CD4-positive, alpha-beta T cell treated with Interleukin-15 for 1 hour (primary cell): Measurements from ENCODE around the gene CPLANE1.
"Not testable (repeated sequence)": the region's sequence is repeated elsewhere in the genome, so short reads cannot be mapped to it uniquely, and the experiment has no call there.

Source experiments
- DNase-seq: peaks from one replicate; pipeline ENCODE4 v3.0.0-alpha.2; 2020

Gene CPLANE1

DNA sequence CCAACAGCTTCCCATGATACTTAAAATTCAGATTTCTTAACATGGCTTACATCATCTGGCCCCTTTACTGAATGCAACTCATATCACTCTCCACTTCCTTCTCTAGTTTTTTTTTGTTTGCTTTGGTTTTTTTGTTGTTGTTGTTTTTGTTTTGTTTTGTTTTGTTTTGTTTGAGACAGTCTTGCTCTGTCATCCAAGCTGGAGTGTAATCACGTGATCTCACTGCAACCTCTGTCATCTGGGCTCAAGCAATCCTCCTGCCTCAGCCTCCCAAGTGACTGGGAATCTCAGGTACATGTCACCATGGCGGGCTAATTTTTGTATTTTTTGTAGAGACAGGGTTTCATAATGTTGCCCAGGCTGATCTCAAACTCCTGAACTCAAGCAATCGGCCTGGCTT, 41.4 kb downstream of the CPLANE1 start:
- no peak for DNase-seq

DNA sequence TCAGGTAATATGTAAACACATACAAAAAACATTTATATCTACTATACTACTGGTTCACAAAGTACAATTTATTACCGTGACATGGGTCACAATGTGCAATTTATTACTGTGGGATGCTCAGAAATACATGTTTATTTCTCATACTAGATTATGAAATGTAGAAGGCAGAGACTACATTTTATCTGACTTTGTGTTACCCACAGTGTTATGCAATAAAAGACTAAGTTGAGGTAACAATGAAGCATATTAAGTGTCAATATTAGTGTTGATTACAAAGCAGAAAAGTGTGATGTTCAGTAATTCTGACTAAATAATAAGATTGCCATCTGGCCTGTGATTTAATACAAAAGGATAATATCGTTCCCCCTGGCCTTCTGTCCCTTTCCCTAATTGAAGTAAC, 42.4 kb downstream of the CPLANE1 start:
- no peak for DNase-seq

DNA sequence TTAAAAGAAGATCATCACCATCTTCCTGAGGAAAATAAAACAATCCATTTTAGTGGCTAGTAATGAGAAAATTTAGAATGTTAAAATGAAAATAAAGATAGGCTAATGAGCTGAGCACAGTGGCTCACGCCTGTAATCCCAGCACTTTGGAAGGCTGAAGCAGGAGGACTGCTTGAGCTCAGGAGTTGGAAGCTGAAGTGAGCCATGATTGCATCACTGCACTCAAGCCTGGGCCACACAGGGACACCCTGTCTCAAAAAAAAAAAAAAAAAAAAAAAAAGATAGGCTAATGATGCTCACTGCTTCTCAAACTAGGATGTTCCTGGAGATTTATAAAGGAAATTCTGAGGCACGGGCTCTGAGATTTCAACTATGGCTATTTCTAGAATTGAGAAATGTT, 50.3 kb downstream of the CPLANE1 start:
- no peak for DNase-seq

DNA sequence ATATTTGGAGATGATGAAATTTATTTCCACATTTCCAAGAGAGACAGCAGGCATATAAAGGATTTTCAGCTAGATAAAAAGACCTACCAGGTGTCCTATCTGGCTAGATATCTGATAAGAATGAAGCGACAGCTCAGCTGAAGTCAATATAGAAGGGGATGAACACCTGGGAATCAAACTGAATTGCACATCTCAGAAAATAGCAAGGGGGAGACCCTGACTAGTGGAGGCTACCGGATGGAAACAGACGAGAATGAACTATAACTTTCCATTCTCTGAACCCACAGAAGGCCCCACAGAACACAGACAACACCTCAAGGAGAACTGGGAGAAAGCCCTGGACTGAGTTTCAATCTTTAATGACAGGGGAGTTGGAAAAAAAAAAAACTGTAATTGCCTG, 51.1 kb downstream of the CPLANE1 start:
- DNase-seq: no peak

DNA sequence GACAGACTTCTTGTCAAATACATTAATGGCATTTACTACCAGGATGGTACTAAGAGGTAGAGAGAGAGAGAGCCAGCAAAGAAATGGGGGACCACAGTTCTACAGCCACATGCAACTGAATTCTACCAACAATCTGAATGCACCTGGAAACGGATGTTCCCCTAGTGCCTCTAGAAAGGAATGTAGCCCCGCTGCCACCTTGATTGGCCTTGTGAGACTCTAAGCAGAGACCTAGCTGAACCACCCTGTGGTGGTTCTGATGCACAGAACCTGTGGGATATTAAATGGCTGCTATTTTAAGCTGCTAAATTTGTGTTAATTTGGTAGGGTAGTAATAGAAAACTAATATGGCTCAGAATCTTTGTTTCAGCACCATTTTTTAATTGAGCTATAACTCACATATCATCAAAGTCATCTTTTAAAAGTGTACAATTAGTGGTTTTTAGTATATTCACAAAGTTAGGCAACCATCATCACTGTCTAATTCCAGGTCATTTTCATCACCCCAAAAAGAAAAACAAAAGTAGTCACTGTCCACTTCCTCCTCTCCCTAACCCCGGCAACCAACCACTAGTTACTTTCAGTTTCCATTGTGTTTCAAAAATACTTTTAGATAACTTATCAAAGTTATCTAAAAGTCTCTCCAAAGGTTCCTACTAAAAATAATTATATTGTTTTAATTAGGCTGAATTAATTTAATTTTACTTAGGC, 51.7 kb downstream of the CPLANE1 start:
- no peak for DNase-seq

DNA sequence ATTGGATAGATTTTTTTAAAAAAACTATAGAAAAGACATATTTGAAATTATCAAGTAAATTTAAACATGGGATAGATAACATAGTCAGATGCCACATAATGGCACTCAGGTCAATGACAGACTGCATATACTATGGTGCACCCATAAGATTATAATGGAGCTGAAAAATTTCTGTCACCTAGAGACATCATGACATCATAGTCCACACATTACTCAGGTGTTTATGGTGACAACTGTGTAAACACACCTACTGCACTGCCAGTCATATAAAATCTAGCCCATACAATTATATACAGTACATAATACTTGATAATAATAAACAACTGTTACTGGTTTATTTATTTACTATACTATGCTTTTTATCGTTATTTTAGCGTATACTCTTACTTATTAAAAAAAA, 58.6 kb downstream of the CPLANE1 start:
- DNase-seq: no peak

DNA sequence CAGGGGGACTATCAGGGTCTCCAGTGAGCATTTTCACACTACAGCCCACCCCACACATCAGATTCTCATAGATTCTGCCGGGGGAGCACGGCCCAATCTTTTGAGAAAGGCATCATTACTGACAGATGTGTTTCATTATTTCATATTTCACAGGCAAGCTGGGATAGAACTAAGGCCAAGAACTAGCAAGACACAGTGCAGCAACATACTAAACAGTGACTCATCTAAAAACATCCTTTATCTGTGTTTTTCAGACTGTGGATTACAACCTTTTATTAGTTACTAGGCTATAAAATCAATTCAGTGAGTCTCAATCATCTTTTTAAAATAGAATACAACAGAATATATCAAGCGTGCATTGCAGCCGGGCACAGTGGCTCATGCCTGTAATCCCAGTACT, 59.8 kb downstream of the CPLANE1 start:
- DNase-seq: no peak

DNA sequence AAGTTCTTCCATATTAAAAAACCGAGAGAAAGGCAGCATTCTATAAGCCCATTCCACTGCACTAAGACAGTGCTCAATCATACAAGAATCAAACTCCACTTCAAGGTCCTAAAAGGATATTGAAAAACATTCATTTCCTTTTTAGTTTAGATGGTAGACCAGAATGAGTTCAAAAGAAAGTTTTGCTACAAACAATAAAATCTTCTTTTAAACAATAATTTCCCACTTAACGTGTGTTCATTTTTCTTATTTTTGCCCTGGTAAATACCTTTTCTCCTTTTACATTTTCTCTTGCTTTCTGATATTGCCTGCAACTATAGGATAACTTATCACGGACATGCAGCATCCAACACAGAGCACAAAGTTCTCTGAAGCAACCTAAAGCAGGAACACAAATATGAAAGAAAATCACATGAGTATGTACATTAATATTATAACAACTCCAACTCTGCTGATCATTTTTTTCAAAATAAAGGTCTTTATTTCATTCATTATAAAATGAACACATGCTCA, 61.7 kb downstream of the CPLANE1 start:
- DNase-seq: no peak

DNA sequence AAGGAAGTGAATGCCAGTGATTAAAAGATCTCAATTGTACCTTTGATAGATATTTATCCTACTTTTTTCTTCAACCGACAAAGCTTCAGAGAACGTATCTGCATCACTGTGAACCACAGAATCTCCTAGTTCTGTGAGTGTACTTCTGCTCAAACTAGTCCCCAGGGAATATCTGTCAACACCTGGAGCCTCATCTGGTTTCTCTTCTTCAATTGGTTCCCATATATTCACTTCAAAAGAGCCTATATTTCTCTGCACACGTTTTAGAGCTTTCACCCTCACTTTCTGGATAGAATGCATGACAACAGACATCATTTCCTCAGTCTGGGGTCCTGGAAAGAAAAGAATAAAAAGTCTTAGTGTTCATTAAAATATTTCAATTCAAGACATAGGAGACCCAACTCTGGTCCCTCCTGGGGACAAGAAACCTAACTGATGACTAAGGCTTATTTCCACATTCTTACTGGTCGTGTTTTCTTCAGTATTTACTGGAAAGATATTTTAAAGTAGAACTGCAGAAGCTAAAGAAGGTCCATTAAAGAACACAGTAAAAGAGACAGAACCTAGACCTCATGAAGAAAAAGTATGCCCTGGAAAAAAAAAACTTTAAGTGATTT, 64.3 kb downstream of the CPLANE1 start:
- no peak for DNase-seq

DNA sequence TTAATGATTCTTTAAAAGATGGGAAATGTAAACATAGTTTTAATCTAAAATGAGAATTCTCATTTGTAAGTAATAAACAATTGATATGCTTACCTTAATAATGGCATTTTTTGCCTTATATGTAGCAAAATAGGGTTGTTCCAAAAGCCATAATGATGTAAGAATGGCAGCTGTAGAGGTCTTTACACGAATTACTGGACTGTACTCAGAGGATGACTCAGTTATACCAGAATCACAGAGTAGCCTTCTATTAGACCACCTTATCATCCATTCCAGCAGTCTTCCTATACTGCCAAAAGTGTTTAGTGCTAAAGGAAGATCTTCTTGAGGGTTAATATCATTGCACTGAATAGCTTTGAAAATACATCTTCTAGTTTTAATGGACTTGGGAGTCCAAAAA, 66.5 kb downstream of the CPLANE1 start:
- no peak for DNase-seq

DNA sequence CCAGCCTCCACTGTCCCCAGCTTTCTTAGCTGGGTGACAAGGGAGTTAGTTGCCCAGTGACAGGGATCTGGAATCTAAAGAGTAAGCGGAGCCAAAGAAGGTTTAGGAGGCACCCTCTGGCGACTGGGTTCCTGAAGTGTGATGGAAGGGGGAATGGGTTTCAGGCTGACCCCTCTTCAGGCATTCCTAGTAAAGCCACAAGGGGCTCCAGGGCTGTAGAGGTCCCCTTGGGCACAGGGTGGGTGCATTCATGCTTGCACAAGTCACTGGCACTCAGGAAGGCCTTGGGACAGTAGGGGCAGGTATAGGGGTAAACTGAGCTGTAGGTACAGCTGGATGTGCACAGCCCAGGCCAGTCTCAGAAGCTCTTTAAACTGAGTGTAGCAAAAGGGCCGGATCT, 74.2 kb downstream of the CPLANE1 start:
- no peak for DNase-seq

DNA sequence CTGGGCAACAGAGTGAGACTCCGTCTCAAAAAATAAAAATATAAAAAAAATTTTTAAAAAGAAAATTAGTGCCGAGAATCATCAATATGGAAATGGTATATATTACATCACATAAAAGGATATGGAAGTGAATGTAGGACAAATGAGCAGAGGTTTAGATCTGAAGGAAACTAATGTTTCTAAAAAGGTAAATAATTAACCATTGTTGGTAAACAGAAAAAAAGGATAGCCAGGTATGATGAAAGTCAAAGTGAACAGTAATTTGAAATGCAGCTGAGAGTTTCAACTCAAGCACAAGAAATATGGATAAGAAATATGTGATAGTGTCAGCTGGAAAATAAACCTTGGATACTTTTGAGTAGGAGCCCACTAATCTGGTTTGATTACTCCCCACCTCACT, 76.2 kb downstream of the CPLANE1 start:
- DNase-seq: no peak

DNA sequence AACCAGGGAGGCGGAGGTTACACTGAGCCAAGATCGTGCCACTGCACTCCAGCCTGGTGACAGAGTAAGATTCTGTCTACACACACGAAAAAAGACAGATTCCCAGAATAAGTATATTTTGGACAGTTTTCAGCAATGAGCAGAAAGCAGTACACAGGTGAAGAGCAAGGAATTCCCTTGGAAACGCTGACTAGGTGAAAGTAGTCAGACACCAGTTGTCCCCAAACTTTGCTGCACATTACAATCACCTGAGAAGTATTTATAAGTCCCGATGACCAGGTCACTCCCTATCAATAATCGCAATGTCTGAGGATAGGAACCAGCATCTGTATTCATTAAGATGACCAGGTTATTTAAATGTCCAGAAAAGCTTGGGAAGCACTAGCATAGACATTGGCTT, 78.3 kb downstream of the CPLANE1 start:
- no peak for DNase-seq

DNA sequence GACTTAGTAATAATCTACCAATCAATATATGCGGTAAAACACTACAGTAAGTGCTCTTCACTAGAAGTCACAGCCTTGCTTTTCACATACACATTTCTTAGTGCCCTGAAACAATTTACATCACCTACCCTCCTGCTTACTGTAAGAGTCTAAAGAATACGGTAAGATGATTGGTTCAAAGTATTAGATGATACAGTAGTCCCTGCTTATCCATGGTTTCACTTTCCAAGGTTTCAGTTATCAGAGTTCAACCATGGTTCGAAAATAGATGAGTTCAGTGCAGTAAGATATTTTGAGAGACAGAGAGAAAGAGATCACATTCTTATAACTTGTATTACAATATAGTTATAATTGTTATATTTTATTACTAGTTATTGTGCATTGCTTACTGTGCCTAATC, 83.0 kb downstream of the CPLANE1 start:
- no peak for DNase-seq

DNA sequence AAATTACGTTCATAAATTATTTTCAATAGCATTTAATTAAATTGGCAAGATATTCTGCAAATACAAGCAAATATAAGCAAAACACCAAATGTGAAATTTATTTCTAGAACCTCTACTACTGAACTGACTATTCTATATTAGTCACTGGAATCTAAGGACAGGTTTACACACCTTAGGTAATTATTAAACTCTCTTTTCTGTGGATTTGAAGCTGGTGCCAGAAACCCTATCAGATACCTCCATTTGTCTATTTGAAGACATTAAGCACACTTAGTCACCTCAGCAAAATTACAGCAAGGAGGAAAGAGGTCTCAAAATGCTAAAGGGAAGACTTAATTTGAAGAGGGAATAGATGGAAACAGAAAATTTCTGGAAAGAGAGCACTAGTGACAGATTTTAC, 83.4 kb downstream of the CPLANE1 start:
- no peak for DNase-seq

DNA sequence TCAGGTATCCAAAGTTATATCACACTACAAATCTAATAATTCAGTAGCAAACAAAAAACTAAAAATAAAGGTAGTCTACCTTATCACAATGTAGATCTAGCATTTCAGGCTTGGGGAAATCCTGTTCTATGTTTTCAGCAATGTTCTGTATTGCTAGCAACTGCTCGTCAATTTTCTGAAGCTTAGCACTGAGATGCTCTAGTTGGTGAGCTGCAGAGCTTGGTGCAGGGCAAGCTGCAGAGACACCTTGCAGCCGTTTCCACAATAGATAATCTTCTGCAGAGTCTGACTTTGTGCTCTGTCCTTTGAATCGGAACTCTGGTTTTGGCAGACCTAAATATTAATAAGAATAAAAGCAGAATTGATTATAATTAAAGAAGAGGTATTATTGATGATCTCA, 95.5 kb downstream of the CPLANE1 start:
- DNase-seq: no peak

DNA sequence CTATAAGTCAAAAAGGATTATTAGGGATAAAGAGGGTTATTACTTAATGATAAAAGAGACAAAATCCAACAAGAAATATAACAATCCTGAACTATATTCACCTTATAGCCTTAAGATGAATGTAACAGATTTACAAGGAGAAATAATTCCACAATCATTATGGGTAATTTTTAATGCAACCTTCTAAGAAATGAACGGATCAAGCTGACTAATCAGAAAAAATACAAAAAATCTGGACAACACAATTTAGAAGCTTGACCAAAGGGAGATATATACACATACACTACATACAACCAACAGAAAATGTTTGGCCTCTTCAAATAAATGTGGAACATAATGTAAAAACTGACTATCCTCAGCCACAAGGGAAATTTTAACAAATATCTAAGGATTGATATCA, 102.3 kb downstream of the CPLANE1 start:
- DNase-seq: no peak

DNA sequence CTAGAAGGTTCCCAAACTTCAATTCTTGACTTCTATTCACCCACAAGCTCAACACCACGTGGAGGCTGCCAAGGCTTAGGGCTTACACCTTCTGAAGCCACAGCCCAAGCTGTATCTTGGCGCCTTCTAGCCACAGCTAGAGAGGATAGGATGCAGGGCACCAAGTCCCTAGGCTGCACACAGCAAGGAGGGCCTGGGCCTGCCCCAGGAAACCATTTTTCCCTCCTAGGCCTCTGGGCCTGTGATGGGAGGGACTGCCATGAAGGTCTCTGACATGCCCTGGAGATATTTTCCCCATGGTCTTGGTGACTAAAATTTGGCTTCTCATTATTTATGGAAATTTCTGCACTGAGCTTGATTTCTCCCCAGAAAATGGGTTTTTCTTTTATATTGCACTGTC, 112.5 kb downstream of the CPLANE1 start:
- no peak for DNase-seq

DNA sequence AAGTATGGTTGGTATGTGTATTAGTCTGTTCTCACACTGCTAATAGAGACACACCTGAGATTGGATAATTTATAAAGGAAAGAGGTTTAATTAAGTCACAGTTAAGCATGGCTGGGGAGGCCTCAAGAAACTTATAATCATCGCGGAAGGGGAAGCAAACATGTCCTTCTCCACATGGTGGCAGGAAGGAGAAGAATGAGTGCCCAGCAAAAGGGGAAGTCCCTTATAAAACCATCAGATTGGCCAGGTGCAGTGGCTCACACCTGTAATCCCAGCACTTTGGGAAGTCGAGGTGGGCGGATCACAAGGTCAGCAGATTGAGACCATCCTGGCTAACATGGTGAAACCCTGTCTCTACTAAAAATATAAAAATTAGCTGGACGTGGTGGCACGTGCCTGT, 113.9 kb downstream of the CPLANE1 start:
- DNase-seq: not testable (repeated sequence)

DNA sequence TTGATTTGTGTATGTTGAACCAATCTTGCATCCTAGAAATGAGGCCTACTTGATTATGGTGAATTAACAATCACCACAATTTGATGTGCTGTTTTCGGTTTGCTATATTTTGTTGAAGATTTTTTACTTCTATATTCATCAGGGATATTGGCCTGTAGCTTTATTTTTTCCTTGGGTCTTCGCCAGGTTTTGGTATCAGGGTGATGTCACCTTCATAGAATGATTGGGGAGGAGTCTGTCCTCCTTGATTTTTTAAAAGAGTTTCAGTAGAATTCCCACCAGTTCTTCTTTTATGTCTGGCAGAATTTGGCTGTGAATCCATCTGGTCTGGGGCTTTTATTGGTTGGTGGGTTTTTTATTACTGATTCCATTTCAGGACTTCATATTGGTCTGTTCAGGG, 115.2 kb downstream of the CPLANE1 start:
- DNase-seq: no peak

DNA sequence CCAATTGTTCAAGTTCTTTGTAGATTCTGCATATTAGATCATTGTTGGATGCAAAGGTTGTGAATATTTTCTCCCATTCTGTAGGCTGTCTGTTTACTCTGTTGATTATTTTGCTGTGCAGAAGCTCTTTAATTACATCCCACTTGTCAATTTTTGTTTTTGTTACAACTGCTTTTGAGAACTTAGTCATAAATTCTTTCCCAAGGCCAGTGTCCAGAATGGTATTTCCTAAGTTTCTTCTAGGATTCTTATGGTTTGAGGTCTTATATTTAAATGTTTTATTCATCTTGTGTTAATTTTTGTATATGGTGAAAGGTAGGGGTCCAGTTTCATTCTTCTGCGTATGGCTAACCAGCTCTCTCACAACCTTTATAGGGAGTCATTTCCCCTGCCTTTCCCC, 116.5 kb downstream of the CPLANE1 start:
- no peak for DNase-seq

DNA sequence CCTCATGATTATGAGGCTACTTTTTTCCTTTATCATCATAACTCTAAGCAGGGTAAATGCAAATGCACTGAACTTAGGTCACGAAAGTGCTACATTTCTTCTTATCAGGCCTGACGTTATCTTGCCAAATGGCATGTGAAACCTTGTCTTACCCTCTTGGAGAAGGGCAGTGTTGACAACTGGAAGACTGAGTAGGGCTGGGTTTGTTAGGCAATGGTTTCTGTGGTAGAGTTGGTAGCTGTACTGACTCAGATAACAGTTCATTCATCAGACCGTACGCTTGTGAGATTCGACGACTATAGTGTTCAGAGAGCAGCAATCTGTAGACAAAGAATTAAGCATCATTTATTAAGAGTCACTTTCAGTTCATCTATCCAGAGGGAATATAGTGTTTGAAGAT, 127.7 kb downstream of the CPLANE1 start:
- no peak for DNase-seq

DNA sequence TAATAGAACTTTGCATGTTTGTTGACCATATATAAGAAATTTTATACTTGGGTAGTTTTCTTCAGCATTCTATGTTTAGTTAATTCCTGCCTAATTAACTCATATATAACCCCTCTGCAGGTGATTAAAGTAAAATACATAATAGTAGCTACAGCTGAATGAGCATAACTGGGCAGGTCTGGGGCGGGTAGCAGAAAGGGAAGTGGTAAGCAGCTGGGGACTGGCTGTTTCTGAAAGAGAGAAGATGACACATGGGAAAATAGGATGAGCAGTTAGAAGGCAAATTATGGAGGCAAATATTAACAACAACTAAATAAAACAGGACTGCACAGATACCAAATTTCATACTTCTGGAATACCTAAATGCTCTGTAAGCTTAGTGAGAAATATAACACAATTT, 128.1 kb downstream of the CPLANE1 start:
- no peak for DNase-seq

DNA sequence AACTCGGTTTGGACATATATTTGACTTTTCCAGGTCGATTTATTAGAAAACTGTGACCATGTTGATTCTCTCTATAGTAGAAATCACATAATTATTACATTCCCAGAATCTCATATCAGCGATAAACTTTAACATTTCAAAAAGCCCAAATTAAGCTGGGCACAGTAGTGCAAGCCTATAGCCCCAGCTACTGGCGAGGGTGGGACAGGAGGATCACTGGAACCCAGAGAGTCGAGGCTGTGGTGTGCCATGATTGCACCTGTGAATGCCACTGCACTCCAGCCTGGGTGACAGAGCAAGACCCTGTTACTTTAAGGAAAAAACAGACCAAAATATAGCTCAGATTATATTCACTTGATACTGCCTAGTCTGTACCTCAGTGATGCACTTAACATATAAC, 128.9 kb downstream of the CPLANE1 start:
- DNase-seq: no peak

DNA sequence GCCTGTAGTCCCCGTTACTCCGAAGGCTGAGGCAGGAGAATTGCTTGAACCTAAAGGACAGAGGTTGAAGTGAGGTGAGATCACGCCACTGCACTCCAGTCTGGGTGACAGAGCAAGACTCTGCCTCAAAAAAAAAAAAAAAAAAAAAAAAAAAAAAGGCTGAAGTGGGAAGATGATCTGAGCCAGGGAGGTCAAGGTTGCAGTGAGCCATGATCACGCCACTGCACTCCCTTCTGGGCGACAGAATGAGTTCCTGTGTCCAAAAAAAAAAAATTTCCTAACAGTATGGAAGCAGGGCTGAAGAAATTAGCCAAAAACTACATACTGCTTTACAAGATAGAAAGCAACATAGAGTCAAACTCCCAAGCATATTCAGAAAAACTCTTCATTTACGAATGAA, 132.8 kb downstream of the CPLANE1 start:
- DNase-seq: no peak
